OCI-LY1 (cell line): ENCODE data around the gene PXDC1.
"Not testable (repeated sequence)": the region's sequence is repeated elsewhere in the genome, so short reads cannot be mapped to it uniquely, and the experiment has no call there.

ENCODE experiments used
- H2AFZ ChIP-seq: fragments of 200-600 bp; sonication (generic), shearing (Covaris generic); 2 replicates; pipeline ENCODE4 v1.6.0; 2014; ENCODE audit warnings: antibody characterized with exemption, mild to moderate bottlenecking, low read length
- H3F3A ChIP-seq: fragments of 200-600 bp; sonication (generic), shearing (Covaris generic); 2 replicates; pipeline ENCODE4 v1.6.0; 2014; ENCODE audit warnings: mild to moderate bottlenecking, antibody characterized with exemption, low read length, moderate library complexity; ENCODE audit not compliant: insufficient read depth
- H3K27ac ChIP-seq: fragments of 200-600 bp; sonication (generic); 2 replicates; pipeline ENCODE4 v1.5.1; 2014; ENCODE audit warnings: low read length, mixed run types, mild to moderate bottlenecking, low read depth; ENCODE audit not compliant: poor library complexity, severe bottlenecking
- H3K27me3 ChIP-seq: fragments of 200-600 bp; sonication (generic); 2 replicates; pipeline ENCODE4 v1.6.0; 2014; ENCODE audit warnings: antibody characterized with exemption, mild to moderate bottlenecking, low read length, moderate library complexity; ENCODE audit not compliant: insufficient read depth
- H3K36me3 ChIP-seq: fragments of 200-600 bp; sonication (generic); 2 replicates; pipeline ENCODE4 v1.6.1; 2014; ENCODE audit warnings: mild to moderate bottlenecking, antibody characterized with exemption, low read length, moderate library complexity, mixed read lengths; ENCODE audit not compliant: insufficient read depth
- H3K4me1 ChIP-seq: fragments of 200-600 bp; sonication (generic); 2 replicates; pipeline ENCODE4 v1.5.1; 2014; ENCODE audit warnings: mild to moderate bottlenecking, low read length, moderate library complexity; ENCODE audit not compliant: insufficient read depth, severe bottlenecking
- H3K4me2 ChIP-seq: fragments of 200-600 bp; sonication (generic), shearing (Covaris generic); 2 replicates; pipeline ENCODE4 v1.6.1; 2014; ENCODE audit warnings: low read length
- H3K4me3 ChIP-seq: fragments of 200-600 bp; sonication (generic); 2 replicates; pipeline ENCODE4 v1.5.1; 2014; ENCODE audit warnings: low read length, low read depth, mild to moderate bottlenecking, mixed read lengths; ENCODE audit not compliant: poor library complexity, severe bottlenecking
- H3K79me2 ChIP-seq: fragments of 200-600 bp; shearing (Covaris generic); 2 replicates; pipeline ENCODE4 v1.6.1; 2016; ENCODE audit warnings: mixed run types, low read length, mixed read lengths; ENCODE audit not compliant: insufficient read depth
- H3K9ac ChIP-seq: fragments of 200-600 bp; sonication (generic), shearing (Covaris generic); 2 replicates; pipeline ENCODE4 v1.6.1; 2014; ENCODE audit warnings: mild to moderate bottlenecking, low read length, mixed read lengths
- H3K9me2 ChIP-seq: fragments of 200-600 bp; sonication (generic), shearing (Covaris generic); 2 replicates; pipeline ENCODE4 v1.6.1; 2014; ENCODE audit warnings: low read depth, mild to moderate bottlenecking, low read length, mixed read lengths
- H3K9me3 ChIP-seq: fragments of 200-600 bp; shearing (Covaris generic); 2 replicates; pipeline ENCODE4 v1.6.1; 2014; ENCODE audit warnings: low read length, mixed read lengths
- H4K20me1 ChIP-seq: fragments of 200-600 bp; sonication (generic), shearing (Covaris generic); 2 replicates; pipeline ENCODE4 v1.6.0; 2016; ENCODE audit warnings: mild to moderate bottlenecking, low read length; ENCODE audit not compliant: insufficient read depth
- CTCF ChIP-seq: fragments of 200-600 bp; sonication (generic), shearing (Covaris generic); IDR thresholded peaks from 2 replicates; pipeline ENCODE4 v1.5.1; 2017; ENCODE audit warnings: mild to moderate bottlenecking, antibody characterized with exemption, low read length, moderate library complexity, mixed read lengths
- EZH2 ChIP-seq: fragments of 200-600 bp; sonication (generic), shearing (Covaris generic); IDR thresholded peaks from 2 replicates; pipeline ENCODE4 v1.8.0; 2017; ENCODE audit warnings: borderline replicate concordance, mixed run types, mild to moderate bottlenecking, antibody characterized with exemption, low read length, moderate library complexity, mixed read lengths

Gene PXDC1

GRCh38 chr6:3768502-3768901 is 17.0 kb upstream of the PXDC1 start:
- no peak for TF ChIP-seq CTCF
- TF ChIP-seq EZH2 = no peak
- H3K27ac ChIP-seq = no peak overlapping the region
- no peaks in the 10 kb centered on the region for H3K36me3 ChIP-seq
- no peaks in the 10 kb centered on the region for H4K20me1 ChIP-seq
- H3K9ac ChIP-seq = no peak overlapping the region
- H3K4me1 ChIP-seq = no peaks in the 10 kb centered on the region
- H3K27me3 ChIP-seq = no peaks in the 10 kb centered on the region
- H3K4me2 ChIP-seq = no peak overlapping the region
- H3K4me3 ChIP-seq = no peak overlapping the region
- H3K9me2 ChIP-seq = no peaks in the 10 kb centered on the region
- H3K9me3 ChIP-seq = no peaks in the 10 kb centered on the region
- no peak overlapping the region for H2AFZ ChIP-seq
- no peaks in the 10 kb centered on the region for H3F3A ChIP-seq
- H3K79me2 ChIP-seq = no peaks in the 10 kb centered on the region

DNA sequence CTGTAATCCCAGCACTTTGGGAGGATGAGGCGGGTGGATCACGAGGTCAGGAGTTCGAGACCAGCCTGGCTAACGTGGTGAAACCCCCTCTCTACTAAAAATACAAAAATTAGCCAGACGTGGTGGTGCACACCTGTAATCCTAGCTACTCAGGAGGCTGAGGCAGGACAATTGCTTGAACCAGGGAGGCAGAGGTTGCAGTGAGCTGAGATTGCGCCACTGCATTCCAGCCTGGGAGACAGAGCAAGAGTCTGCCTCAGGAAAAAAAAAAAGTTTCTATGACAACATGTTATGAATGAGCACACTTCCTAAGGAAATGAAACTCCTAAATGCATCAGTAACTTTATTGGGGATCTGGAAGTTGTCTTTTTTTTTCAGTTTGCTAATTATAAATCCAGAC is 16.0 kb upstream of the PXDC1 start:
- not testable (repeated sequence) for H3K27ac ChIP-seq, H3F3A ChIP-seq, H3K4me2 ChIP-seq, H4K20me1 ChIP-seq, H3K4me3 ChIP-seq, H3K36me3 ChIP-seq, H3K4me1 ChIP-seq, H3K9me2 ChIP-seq, H3K27me3 ChIP-seq, H2AFZ ChIP-seq, H3K9me3 ChIP-seq, H3K79me2 ChIP-seq, H3K9ac ChIP-seq

DNA sequence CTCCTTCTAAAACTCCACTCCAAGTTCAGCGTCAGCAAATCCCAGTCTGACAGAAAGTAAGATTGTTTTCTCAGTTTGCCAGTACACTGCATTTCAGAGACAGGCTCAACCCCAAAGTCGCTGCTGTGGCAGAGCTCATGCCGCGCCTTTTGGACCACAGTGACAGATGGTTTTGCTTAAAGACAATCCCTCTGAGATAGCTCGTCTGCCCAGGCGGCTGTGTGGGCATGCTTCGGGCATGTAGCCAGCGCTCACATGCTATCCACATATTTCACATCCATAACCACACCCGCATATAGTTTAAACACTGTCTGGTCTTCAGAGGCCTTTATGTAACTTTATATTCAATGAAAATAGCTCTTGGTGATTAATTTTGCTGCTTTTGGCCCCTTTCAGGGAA is 14.7 kb upstream of the PXDC1 start:
- Histone ChIP-seq H3K79me2 (no peaks in the 10 kb centered on the region), H3K4me3 (no peak overlapping the region), H2AFZ (no peak overlapping the region), H3K36me3 (no peaks in the 10 kb centered on the region), H3F3A (no peaks in the 10 kb centered on the region), H3K27me3 (peaks cover 7% of the 10 kb centered on the region; the same call in 1 of the 2 replicates), H3K27ac (no peak overlapping the region), H3K9me3 (no peaks in the 10 kb centered on the region), H3K4me2 (no peak overlapping the region), H3K9me2 (no peaks in the 10 kb centered on the region), H4K20me1 (no peaks in the 10 kb centered on the region), H3K9ac (no peak overlapping the region), H3K4me1 (no peaks in the 10 kb centered on the region)
- no peak for TF ChIP-seq CTCF
- TF ChIP-seq EZH2 = no peak

DNA sequence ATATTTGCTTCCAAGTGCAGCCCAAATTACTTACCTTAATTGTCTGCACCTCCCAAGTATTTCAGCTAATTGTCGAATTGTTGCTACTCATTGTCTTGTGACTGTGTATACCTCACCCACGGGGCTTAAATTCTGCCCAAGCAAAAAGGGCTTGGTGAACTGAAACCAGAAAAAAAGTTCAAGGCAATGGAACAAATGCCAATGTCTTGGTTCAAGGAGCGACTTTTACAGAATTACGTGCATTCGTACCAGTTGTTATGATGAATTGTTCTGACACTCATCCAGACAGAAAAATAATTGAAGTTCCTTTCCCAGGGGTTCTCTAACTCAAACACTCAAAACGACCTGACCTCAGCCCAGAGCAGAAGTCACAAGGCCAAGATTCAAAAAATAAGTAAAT is 13.9 kb upstream of the PXDC1 start:
- Histone ChIP-seq H3K4me1 (no peaks in the 10 kb centered on the region), H2AFZ (no peak overlapping the region), H3K79me2 (no peaks in the 10 kb centered on the region), H3F3A (no peaks in the 10 kb centered on the region), H3K4me2 (no peak overlapping the region), H3K9me3 (no peaks in the 10 kb centered on the region), H3K4me3 (no peak overlapping the region), H3K36me3 (no peaks in the 10 kb centered on the region), H3K27me3 (peaks cover 7% of the 10 kb centered on the region; the same call in 1 of the 2 replicates), H3K27ac (no peak overlapping the region), H3K9ac (no peak overlapping the region), H3K9me2 (no peaks in the 10 kb centered on the region), H4K20me1 (no peaks in the 10 kb centered on the region)
- TF ChIP-seq CTCF (no peak), EZH2 (no peak)
